Heart right ventricle (tissue), 16 donors: ENCODE measurements around the gene ZNF181. TPM values are rescaled to one million over a fixed set of nuclear protein-coding genes. Genes with fewer than 3 reads are reported as not detected.

Experiments
- ATAC-seq, 8 donors: fragments of 200-7000 bp; cut with Tn5 transposase; one replicate each; pipeline ENCODE4 v1.9.1; 2020; ENCODE audit warnings: mild to moderate bottlenecking in 8 of 8, moderate library complexity in 8 of 8, moderate number of reproducible peaks in 1 of 8
- DNase-seq, 2 donors: peaks; one replicate each; pipeline ENCODE4 v3.0.0-alpha.2; 2020
- H3K27ac ChIP-seq, 10 donors: fragments of 200-600 bp; sonication (generic) in 2 of 10; one replicate each; pipeline versions ENCODE4 v1.5.0 to v1.8.0; 2020 to 2022; ENCODE audit warnings: mild to moderate bottlenecking in 3 of 10
- H3K27me3 ChIP-seq, 7 donors: fragments of 200-600 bp; one replicate each; pipeline ENCODE4 v1.8.0; 2021 to 2022; ENCODE audit warnings: mild to moderate bottlenecking in 2 of 7
- H3K36me3 ChIP-seq, 9 donors: fragments of 200-600 bp; sonication (generic) in 1 of 9; one replicate each; pipeline versions ENCODE4 v1.5.0 to v1.8.0; 2020 to 2022; ENCODE audit warnings: mild to moderate bottlenecking in 2 of 9
- H3K4me1 ChIP-seq, 9 donors: fragments of 200-600 bp; sonication (generic) in 1 of 9; one replicate each; pipeline versions ENCODE4 v1.5.0 to v1.8.0; 2020 to 2022; ENCODE audit warnings: mild to moderate bottlenecking in 4 of 9
- H3K4me3 ChIP-seq, 10 donors: fragments of 200-600 bp; sonication (generic) in 2 of 10; one replicate each; pipeline versions ENCODE4 v1.5.0 to v1.8.0; 2020 to 2022; ENCODE audit warnings: mild to moderate bottlenecking in 7 of 10, moderate library complexity in 2 of 10
- H3K9me3 ChIP-seq, 11 donors: fragments of 200-600 bp in 10 of 11; sonication (generic) in 2 of 11; one replicate each; pipeline versions ENCODE4 v1.5.0 to v1.8.0; 2013 to 2022; ENCODE audit warnings: mild to moderate bottlenecking in 2 of 11, control low read depth in 1 of 11, moderate library complexity in 1 of 11
- CTCF ChIP-seq, 9 donors: fragments of 200-600 bp; sonication (generic) in 2 of 9; IDR thresholded peaks; one replicate each; pipeline versions ENCODE4 v1.5.0 to v1.8.0; 2021 to 2022; ENCODE audit warnings: antibody characterized with exemption in 9 of 9, mild to moderate bottlenecking in 5 of 9, moderate library complexity in 1 of 9
- WGBS, 2 donors: extraction: QIAGEN DNeasy Blood & Tissue Kit; methylation state at CpG; one replicate each; pipeline ENCODE4 v1.1.7; 2013; ENCODE audit warnings: inconsistent platforms in 1 of 2; 5-methylcytosine and 5-hydroxymethylcytosine counted together
- intact Hi-C, 10 donors: fragments of 100-400 bp; cut with DNase I; formaldehyde crosslinking; loops; one replicate each; pipeline versions ENCODE4 v1.11.1 to v1.14.2; 2022
- polyA plus RNA-seq, 2 donors: library from polyadenylated mRNA; stranded (reverse); fragments of 200-250 nt; gene quantifications; one replicate each; pipeline ENCODE4 v1.2.3, GENCODE V29; 2013
- total RNA-seq, 10 donors: library from RNA; stranded (reverse); fragmentation: NEBNext Ultra II Directional in 3 of 10; extraction: Animal tissue kit (Norgen Biotek cat#: 25700) in 3 of 10; gene quantifications; one replicate each; pipeline versions ENCODE4 v1.2.1 to v1.2.4, GENCODE V29; 2021 to 2023
- donor health status: Arrhythmogenic right ventricular cardiomyopathy.
- donor health status: ischemic (EF 13 %, LVEDD 7.1; RV severe dilation, severe dysfunction).
- donor health status: healthy with polysubstance abuse.
- donor health status: DM: no; HTN: yes; CAD: no.
- donor health status: DM: no; HTN: no; CAD: no.
- donor health status: ischemic (EF 25% LVEDD 6.9; RV normal size, moderate dysfunction).
- donor health status: ischemic (EF 25% LVEDD 5.7; RV mildly dilated, moderate dysfunction).
- donor health status: healthy.
- donor health status: DM: yes; HTN: yes; CAD: no.
- donor health status: Ischemic cardiomyopathy.
- donor health status: ischemic (EF 35%, LVEDD 5.7; RV mildly dilated, moderate dysfunction).
- donor health status: nonischemic (EF 11% LVEDD 7.7; RV severe dilation, severe dysfunction).
- donor health status: DM: yes; HTN: yes; CAD: no.
- donor health status: PGD.
- donor health status: ischemic (EF 29% LVEDD 5.4; RV normal size, mild dysfunction).
- donor health status: nonischemic (EF 23%, LVEDD 6.1; RV moderate dilation, normal function).

ZNF181 gene
- total and polyA plus RNA-seq, 12 donors: 6.2 to 27.6 (median 18.3) TPM

DNA sequence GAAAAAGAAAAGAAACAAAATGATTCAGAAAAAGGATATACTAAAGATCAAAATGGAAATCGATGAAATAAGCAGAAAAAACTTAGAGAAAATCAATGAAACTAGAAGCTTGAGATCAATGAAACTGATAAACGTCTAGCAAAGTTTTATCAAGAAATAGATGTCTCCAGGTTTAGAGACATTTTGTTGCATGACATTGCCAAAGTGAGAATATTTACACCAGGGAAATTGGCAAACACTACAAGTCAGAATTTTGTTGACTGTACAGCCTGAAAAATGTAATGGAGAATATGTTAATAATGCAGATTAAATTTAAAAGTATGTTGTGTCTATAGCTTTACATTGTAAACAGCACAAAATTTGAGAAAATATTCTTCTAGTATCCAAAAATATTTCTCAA is 44.3 kb downstream of the ZNF181 start:
- 67 to 86% methylated on average over 2 of the region's 2 CpGs for WGBS, 2 donors
- TF ChIP-seq CTCF (IDR thresholded peaks at IDR 0.05): no peak
- peaks cover 0 to 18% (median 0%) of the 10 kb centered on the region in 11 donors for H3K9me3 ChIP-seq
- DNase-seq (no peak), ATAC-seq (no peak)
- peaks cover 0 to 15% (median 0%) of the 10 kb centered on the region in 7 donors for H3K27me3 ChIP-seq
- no peaks in the 10 kb centered on the region for H3K36me3 ChIP-seq
- H3K4me3 ChIP-seq: no peak overlapping the region
- H3K4me1 ChIP-seq: peaks cover 0 to 1% (median 0%) of the 10 kb centered on the region in 9 donors
- intact Hi-C loops: no loop called here
- no peak overlapping the region for H3K27ac ChIP-seq

DNA sequence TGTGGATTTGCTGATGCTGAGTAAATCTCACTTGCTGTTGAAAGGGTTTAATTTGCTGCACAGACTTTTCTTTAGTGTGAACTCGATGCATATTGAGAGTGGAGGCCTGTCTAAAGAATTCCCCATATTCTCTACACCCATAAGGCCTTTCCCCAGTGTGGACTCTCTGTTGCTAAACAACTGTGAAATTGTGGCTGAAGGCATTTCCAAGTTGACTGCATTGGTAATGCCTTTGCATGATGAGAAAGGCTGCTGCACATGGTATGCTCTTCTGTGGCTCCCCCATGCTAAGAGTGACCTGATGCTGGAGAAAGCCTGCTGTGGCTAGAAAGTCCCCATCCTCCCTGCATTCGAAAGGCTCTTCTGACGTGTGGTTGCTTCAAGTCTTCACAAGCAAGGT is 45.6 kb downstream of the ZNF181 start:
- WGBS, 2 donors: 63 to 79% methylated on average over 3 of the region's 3 CpGs

GRCh38 chr19:34786236-34786635 is 52.2 kb downstream of the ZNF181 start:
- H3K27me3 ChIP-seq: peaks cover 0 to 22% (median 5%) of the 10 kb centered on the region in 7 donors
- DNase-seq (no peak), ATAC-seq (no peak)
- 81 to 88% methylated on average over 5 of the region's 5 CpGs for WGBS, 2 donors
- no peak overlapping the region for H3K27ac ChIP-seq
- TF ChIP-seq CTCF (IDR thresholded peaks at IDR 0.05): no peak
- H3K4me1 ChIP-seq: no peaks in the 10 kb centered on the region
- no peaks in the 10 kb centered on the region for H3K9me3 ChIP-seq
- intact Hi-C loops: loop anchor here in 1 of 10 donors (10.0 kb wide), 1 partner anchor 129 kb away; no protein-coding TSS in a partner anchor
- no peaks in the 10 kb centered on the region for H3K36me3 ChIP-seq
- H3K4me3 ChIP-seq: no peak overlapping the region

More for the DNA sequence above, 45.6 kb downstream of the ZNF181 start:
- Histone ChIP-seq H3K36me3 (no peaks in the 10 kb centered on the region), H3K4me3 (no peak overlapping the region), H3K9me3 (peaks cover 0 to 18% (median 0%) of the 10 kb centered on the region in 11 donors), H3K4me1 (no peaks in the 10 kb centered on the region), H3K27ac (no peak overlapping the region), H3K27me3 (peaks cover 0 to 15% (median 0%) of the 10 kb centered on the region in 7 donors)
- DNase-seq (no peak), ATAC-seq (no peak)
- no peak for TF ChIP-seq CTCF (IDR thresholded peaks at IDR 0.05)
- intact Hi-C loops: loop anchor here in 1 of 10 donors (10.0 kb wide), 1 partner anchor 135 kb away; no protein-coding TSS in a partner anchor

- Histone ChIP-seq H3K36me3 (no peaks in the 10 kb centered on the region), H3K27ac (no peak overlapping the region), H3K4me1 (no peaks in the 10 kb centered on the region), H3K4me3 (no peak overlapping the region), H3K27me3 (peaks cover 0 to 22% (median 5%) of the 10 kb centered on the region in 7 donors), H3K9me3 (no peaks in the 10 kb centered on the region)
- DNase-seq (no peak), ATAC-seq (peak in 7 of 8 donors; percentile 28 to 73 (median 65))
- WGBS, 2 donors: 29 to 44% methylated on average over 3 of the region's 3 CpGs
- TF ChIP-seq CTCF (IDR thresholded peaks at IDR 0.05): no peak
- intact Hi-C loops: loop anchor here in 1 of 10 donors (10.0 kb wide), 1 partner anchor 128 kb away; no protein-coding TSS in a partner anchor
Observed at GRCh38 chr19:34787059-34787824, 53.2 kb downstream of the ZNF181 start.
